GM19468 (cell line): ENCODE results near the gene HYPK.
A peak's percentile ranks its signal among the peaks of the same experiment; 100 is the strongest.
"Not testable (repeated sequence)": the region's sequence is repeated elsewhere in the genome, so short reads cannot be mapped to it uniquely, and the experiment has no call there.

Experiments used
- ATAC-seq: cut with Tn5 transposase; IDR thresholded peaks from one replicate; pipeline ENCODE4 v1.9.1; 2021; ENCODE audit warnings: mild to moderate bottlenecking, moderate library complexity, moderate number of reproducible peaks; ENCODE audit not compliant: unreplicated experiment; ENCODE audit errors: extremely low read depth

HYPK gene

GRCh38 chr15:43794269-43795037 is 5.9 kb upstream of the HYPK start:
- ATAC-seq: no peak

GRCh38 chr15:43795197-43795596 is 5.2 kb upstream of the HYPK start:
- no peak for ATAC-seq

- ATAC-seq: no peak
Observed at GRCh38 chr15:43795997-43796396, 4.4 kb upstream of the HYPK start.

GRCh38 chr15:43796566-43796965 is 3.8 kb upstream of the HYPK start:
- ATAC-seq: no peak

- no peak for ATAC-seq
Observed at GRCh38 chr15:43799209-43799944, 1.0 kb upstream of the HYPK start.

GRCh38 chr15:43799945-43800285 is 484 bp upstream of the HYPK start, which contains the start of gene SERINC4:
Gene SERINC4 (minus strand): TSS chr15:43800220. CDS start chr15:43799986, 234 bp downstream.
- no peak for ATAC-seq

GRCh38 chr15:43802676-43803075 is 2.3 kb downstream of the HYPK start:
- not testable (repeated sequence) for ATAC-seq

GRCh38 chr15:43808435-43808950 is 8.1 kb downstream of the HYPK start:
- ATAC-seq: no peak

- peak; percentile 40 for ATAC-seq
Observed at GRCh38 chr15:43808960-43809678, 8.7 kb downstream of the HYPK start.

- ATAC-seq: not testable (repeated sequence)
Observed at GRCh38 chr15:43815064-43815463, 14.7 kb downstream of the HYPK start.

GRCh38 chr15:43821505-43821904 is 21.1 kb downstream of the HYPK start:
- no peak for ATAC-seq

GRCh38 chr15:43824302-43825246 is 24.2 kb downstream of the HYPK start, which contains the start of gene MFAP1:
Gene MFAP1 (minus strand): TSS chr15:43824690. CDS start chr15:43824569, 121 bp downstream.
- ATAC-seq: no peak

GRCh38 chr15:43825305-43825704 is 24.9 kb downstream of the HYPK start:
- ATAC-seq: not testable (repeated sequence)

GRCh38 chr15:43826029-43826507 is 25.7 kb downstream of the HYPK start:
- ATAC-seq: no peak

- no peak for ATAC-seq
Observed at GRCh38 chr15:43826508-43827341, 26.3 kb downstream of the HYPK start, which contains the start of gene WDR76. Gene WDR76 (plus strand): TSS chr15:43827002. CDS start chr15:43827033, 31 bp downstream.

- no peak for ATAC-seq
Observed at GRCh38 chr15:43828061-43828657, 27.8 kb downstream of the HYPK start.

GRCh38 chr15:43829951-43830540 is 29.6 kb downstream of the HYPK start:
- not testable (repeated sequence) for ATAC-seq
